Neuronal stem cell (in vitro differentiated cells): Measurements from ENCODE around the gene GDI1.
A peak's percentile ranks its signal among the peaks of the same experiment; 100 is the strongest.

Source experiments
- DNase-seq: peaks from one replicate; pipeline ENCODE4 v3.0.0-alpha.2; 2013; ENCODE audit warnings: low spot score
- H2AFZ ChIP-seq: one replicate; pipeline ENCODE4 v1.6.1; 2013; ENCODE audit warnings: mild to moderate bottlenecking, low read length, inconsistent platforms
- H2AK5ac ChIP-seq: 2 replicates; pipeline ENCODE4 v1.6.1; 2013; ENCODE audit warnings: low read depth, mild to moderate bottlenecking, inconsistent platforms, low read length, moderate library complexity, mixed read lengths
- H2BK120ac ChIP-seq: 2 replicates; pipeline ENCODE4 v1.6.1; 2013; ENCODE audit warnings: low read depth, mild to moderate bottlenecking, inconsistent platforms, low read length, moderate library complexity, mixed read lengths
- H2BK12ac ChIP-seq: one replicate; pipeline ENCODE4 v1.6.1; 2013; ENCODE audit warnings: low read length, inconsistent platforms
- H2BK15ac ChIP-seq: 2 replicates; pipeline ENCODE4 v1.6.1; 2013; ENCODE audit warnings: mild to moderate bottlenecking, low read length, inconsistent platforms, mixed read lengths
- H2BK5ac ChIP-seq: one replicate; pipeline ENCODE4 v1.6.1; 2013; ENCODE audit warnings: inconsistent platforms, mild to moderate bottlenecking, low read length, moderate library complexity
- H3K14ac ChIP-seq: one replicate; pipeline ENCODE4 v1.6.1; 2013; ENCODE audit warnings: low read length, inconsistent platforms
- H3K18ac ChIP-seq: 2 replicates; pipeline ENCODE4 v1.6.1; 2013; ENCODE audit warnings: low read length, inconsistent platforms
- H3K23ac ChIP-seq: 2 replicates; pipeline ENCODE4 v1.6.1; 2013; ENCODE audit warnings: low read depth, mild to moderate bottlenecking, mixed read lengths, low read length, inconsistent platforms; ENCODE audit not compliant: poor library complexity
- H3K27ac ChIP-seq: replicated peaks from 3 replicates; pipeline ENCODE4 v1.5.1; 2013; ENCODE audit warnings: low read length, inconsistent platforms
- H3K27me3 ChIP-seq, 3 experiments: 2 replicates each; pipeline ENCODE4 v1.6.1; 2013; ENCODE audit warnings: low read length in 3 of 3, mild to moderate bottlenecking in 2 of 3, inconsistent platforms in 1 of 3, low read depth in 1 of 3, mixed read lengths in 1 of 3, moderate library complexity in 1 of 3; ENCODE audit not compliant: control insufficient read depth in 3 of 3, insufficient read depth in 3 of 3
- H3K36me3 ChIP-seq, 2 donors: replicated peaks in 1 of 2; 2 replicates each; pipeline ENCODE4 v1.6.1; 2013; ENCODE audit warnings: low read length in 2 of 2; ENCODE audit not compliant: control insufficient read depth in 2 of 2, insufficient read depth in 2 of 2
- H3K4ac ChIP-seq: 2 replicates; pipeline ENCODE4 v1.6.1; 2013; ENCODE audit warnings: inconsistent platforms, mild to moderate bottlenecking, low read length, moderate library complexity
- H3K4me1 ChIP-seq, 2 donors: 1 replicate in 1 of 2; 2 replicates in 1 of 2; pipeline ENCODE4 v1.6.1; 2013; ENCODE audit warnings: low read length in 2 of 2, low read depth in 1 of 2; ENCODE audit not compliant: control insufficient read depth in 2 of 2, insufficient read depth in 1 of 2
- H3K4me2 ChIP-seq: one replicate; pipeline ENCODE4 v1.6.1; 2013; ENCODE audit warnings: mild to moderate bottlenecking, low read length, inconsistent platforms; ENCODE audit not compliant: insufficient read depth, poor library complexity, severe bottlenecking
- H3K4me3 ChIP-seq, 2 donors: 2 replicates each; pipeline ENCODE4 v1.5.1; 2013; ENCODE audit warnings: low read length in 2 of 2, mild to moderate bottlenecking in 2 of 2, inconsistent platforms in 1 of 2, moderate library complexity in 1 of 2
- H3K79me1 ChIP-seq: one replicate; pipeline ENCODE4 v1.6.1; 2013; ENCODE audit warnings: low read depth, mild to moderate bottlenecking, inconsistent platforms, low read length, moderate library complexity
- H3K9ac ChIP-seq: one replicate; pipeline ENCODE4 v1.6.1; 2013; ENCODE audit warnings: mild to moderate bottlenecking, low read depth, low read length, inconsistent platforms; ENCODE audit not compliant: poor library complexity
- H3K9me3 ChIP-seq, 2 donors: replicated peaks in 1 of 2; 2 replicates each; pipeline versions ENCODE3 to v1.6.1; 2013; ENCODE audit warnings: low read length in 2 of 2, mild to moderate bottlenecking in 2 of 2, inconsistent platforms in 1 of 2, low read depth in 1 of 2, mixed read lengths in 1 of 2, moderate library complexity in 1 of 2; ENCODE audit not compliant: control insufficient read depth in 2 of 2, insufficient read depth in 1 of 2
- H4K8ac ChIP-seq: one replicate; pipeline ENCODE4 v1.6.1; 2013; ENCODE audit warnings: low read depth, mild to moderate bottlenecking, inconsistent platforms, low read length, moderate library complexity
- H4K91ac ChIP-seq: one replicate; pipeline ENCODE4 v1.6.1; 2013; ENCODE audit warnings: low read length, low read depth, mild to moderate bottlenecking, inconsistent platforms; ENCODE audit not compliant: poor library complexity
- WGBS, 2 donors: extraction: QIAGEN DNeasy Blood & Tissue Kit; methylation state at CpG; one replicate each; pipeline ENCODE4 v1.1.7; 2013; ENCODE audit warnings: missing lambda C conversion rate in 2 of 2, mixed read lengths in 1 of 2; ENCODE audit not compliant: insufficient read length in 2 of 2, insufficient replicate concordance in 1 of 2; ENCODE audit errors: extremely low coverage in 2 of 2; 5-methylcytosine and 5-hydroxymethylcytosine counted together

GDI1 gene

GRCh38 chrX:154440623-154441357 is 3.8 kb downstream of the GDI1 start:
- Histone ChIP-seq H4K91ac (no peak overlapping the region), H3K79me1 (peaks cover 13% of the 10 kb centered on the region), H3K4me3 (no peak overlapping the region), H3K4me1 (peaks cover 7 to 10% of the 10 kb centered on the region in 2 donors), H3K27me3 (no peaks in the 10 kb centered on the region), H3K9ac (no peak overlapping the region), H2BK15ac (no peak overlapping the region), H3K4me2 (no peak overlapping the region), H3K4ac (no peak overlapping the region), H2BK120ac (no peak overlapping the region), H2AK5ac (no peak overlapping the region), H3K14ac (no peak overlapping the region), H4K8ac (no peak overlapping the region), H3K23ac (no peak overlapping the region), H3K9me3 (no peaks in the 10 kb centered on the region), H3K36me3 (peaks cover 23 to 54% of the 10 kb centered on the region in 2 donors), H3K18ac (no peak overlapping the region), H3K27ac (no peak overlapping the region), H2AFZ (no peak overlapping the region), H2BK5ac (no peak overlapping the region), H2BK12ac (no peak overlapping the region)
- no peak for DNase-seq
- no CpG with 5 or more reads among the region's 17 CpGs for WGBS, 2 donors

- no peak overlapping the region for H3K18ac ChIP-seq
- no peak overlapping the region for H2BK12ac ChIP-seq
- H2BK5ac ChIP-seq, result no peak overlapping the region
- no peak overlapping the region for H4K91ac ChIP-seq
- no peak overlapping the region for H3K14ac ChIP-seq
- H2BK120ac ChIP-seq, result no peak overlapping the region
- peaks cover 6 to 7% of the 10 kb centered on the region in 2 donors for H3K4me1 ChIP-seq
- H3K27me3 ChIP-seq, result no peaks in the 10 kb centered on the region
- no CpG with 5 or more reads among the region's 11 CpGs for WGBS, 2 donors
- H3K4me3 ChIP-seq, result no peak overlapping the region
- no peak overlapping the region for H2AFZ ChIP-seq
- H2AK5ac ChIP-seq, result no peak overlapping the region
- H3K27ac ChIP-seq, result no peak overlapping the region
- no peak for DNase-seq
- H3K4ac ChIP-seq, result no peak overlapping the region
- H4K8ac ChIP-seq, result no peak overlapping the region
- H3K4me2 ChIP-seq, result no peak overlapping the region
- H3K36me3 ChIP-seq, result peaks cover 23 to 48% of the 10 kb centered on the region in 2 donors
- H3K9ac ChIP-seq, result no peak overlapping the region
- H3K23ac ChIP-seq, result no peak overlapping the region
- no peak overlapping the region for H2BK15ac ChIP-seq
- H3K9me3 ChIP-seq, result no peaks in the 10 kb centered on the region
- H3K79me1 ChIP-seq, result peaks cover 13% of the 10 kb centered on the region
These were observed 4.6 kb downstream of the GDI1 start for GRCh38 chrX:154441564-154441963.

- Histone ChIP-seq H3K23ac (no peak overlapping the region), H3K27ac (no peak overlapping the region), H3K9me3 (no peaks in the 10 kb centered on the region), H3K36me3 (peaks cover 23 to 50% of the 10 kb centered on the region in 2 donors), H2AK5ac (no peak overlapping the region), H3K14ac (no peak overlapping the region), H3K4me3 (no peak overlapping the region), H2BK12ac (no peak overlapping the region), H2BK5ac (no peak overlapping the region), H3K4me2 (no peak overlapping the region), H2BK15ac (no peak overlapping the region), H3K18ac (no peak overlapping the region), H4K91ac (no peak overlapping the region), H3K4me1 (peaks cover 6 to 7% of the 10 kb centered on the region in 2 donors), H2BK120ac (no peak overlapping the region), H3K27me3 (no peaks in the 10 kb centered on the region), H3K4ac (no peak overlapping the region), H3K79me1 (peaks cover 11% of the 10 kb centered on the region), H4K8ac (no peak overlapping the region), H2AFZ (no peak overlapping the region), H3K9ac (no peak overlapping the region)
- DNase-seq, result no peak
- no CpG with 5 or more reads among the region's 21 CpGs for WGBS, 2 donors
These were observed 5.2 kb downstream of the GDI1 start for GRCh38 chrX:154441984-154442707.

- Histone ChIP-seq H2BK15ac (no peak overlapping the region), H3K27ac (peak overlapping the region; percentile 31), H2BK120ac (no peak overlapping the region), H3K27me3 (no peaks in the 10 kb centered on the region), H3K9ac (peak overlapping the region; percentile 44), H2AFZ (peak overlapping the region; percentile 49), H3K14ac (no peak overlapping the region), H3K23ac (peak overlapping the region; percentile 20), H3K4ac (no peak overlapping the region), H2BK12ac (no peak overlapping the region), H3K9me3 (no peaks in the 10 kb centered on the region), H3K4me2 (peak overlapping the region; percentile 73), H3K4me3 (peak overlapping the region; percentile 36 to 74), H4K91ac (no peak overlapping the region), H4K8ac (peak overlapping the region; percentile 17), H3K79me1 (peaks cover 7% of the 10 kb centered on the region), H3K4me1 (peaks cover under 1 to 3% of the 10 kb centered on the region in 2 donors), H3K18ac (no peak overlapping the region), H2BK5ac (no peak overlapping the region), H2AK5ac (no peak overlapping the region), H3K36me3 (peaks cover 24 to 56% of the 10 kb centered on the region in 2 donors)
- no CpG with 5 or more reads among the region's 10 CpGs for WGBS, 2 donors
- no peak for DNase-seq
These were observed 6.5 kb downstream of the GDI1 start for GRCh38 chrX:154443479-154443910.
